ENCODE measurements around the gene SLC47A2. TPM values are rescaled to one million over a fixed set of nuclear protein-coding genes. Genes with fewer than 3 reads are reported as not detected.

SLC47A2 gene
- total and polyA plus RNA-seq, 9 of the 15 experiments (the other 6 are each of a cell fraction or from before 2014, with no cell fraction given) = not detected

DNA sequence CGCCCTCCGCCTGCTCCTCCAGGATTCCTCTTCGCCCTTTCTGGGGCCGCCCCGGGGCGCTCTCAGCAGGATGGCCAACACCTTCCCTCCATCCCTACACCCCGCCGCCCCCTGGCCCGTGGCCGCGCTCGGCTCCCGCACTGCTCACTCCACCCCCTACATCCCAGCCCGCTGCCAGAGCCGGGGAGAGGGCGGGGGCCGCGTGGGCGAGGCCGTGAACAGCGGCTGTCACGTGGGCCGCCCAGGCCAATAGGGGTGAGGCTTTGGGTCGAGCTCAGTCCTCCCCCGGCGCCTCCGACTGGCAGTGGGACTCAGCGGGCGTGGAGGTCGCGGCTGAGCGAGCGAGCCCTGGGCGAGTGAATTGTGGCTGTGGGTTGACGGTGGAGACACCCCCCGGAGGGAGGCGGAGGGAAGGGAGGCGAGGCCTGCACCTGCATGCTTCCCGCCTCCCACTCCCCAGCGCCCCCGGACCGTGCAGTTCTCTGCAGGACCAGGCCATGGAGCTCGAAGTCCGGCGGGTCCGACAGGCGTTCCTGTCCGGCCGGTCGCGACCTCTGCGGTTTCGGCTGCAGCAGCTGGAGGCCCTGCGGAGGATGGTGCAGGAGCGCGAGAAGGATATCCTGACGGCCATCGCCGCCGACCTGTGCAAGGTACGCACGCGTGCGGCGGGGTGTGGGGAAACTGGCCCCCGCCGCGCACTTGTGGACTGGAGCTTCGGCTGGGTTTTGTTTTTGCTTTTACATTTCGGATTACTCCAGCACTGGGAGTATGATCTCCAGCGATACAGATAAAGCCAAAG lies 67.7 kb downstream of the SLC47A2 start, which contains the start of gene ALDH3A2 (continued):
- TF ChIP-seq, protein P1, sequence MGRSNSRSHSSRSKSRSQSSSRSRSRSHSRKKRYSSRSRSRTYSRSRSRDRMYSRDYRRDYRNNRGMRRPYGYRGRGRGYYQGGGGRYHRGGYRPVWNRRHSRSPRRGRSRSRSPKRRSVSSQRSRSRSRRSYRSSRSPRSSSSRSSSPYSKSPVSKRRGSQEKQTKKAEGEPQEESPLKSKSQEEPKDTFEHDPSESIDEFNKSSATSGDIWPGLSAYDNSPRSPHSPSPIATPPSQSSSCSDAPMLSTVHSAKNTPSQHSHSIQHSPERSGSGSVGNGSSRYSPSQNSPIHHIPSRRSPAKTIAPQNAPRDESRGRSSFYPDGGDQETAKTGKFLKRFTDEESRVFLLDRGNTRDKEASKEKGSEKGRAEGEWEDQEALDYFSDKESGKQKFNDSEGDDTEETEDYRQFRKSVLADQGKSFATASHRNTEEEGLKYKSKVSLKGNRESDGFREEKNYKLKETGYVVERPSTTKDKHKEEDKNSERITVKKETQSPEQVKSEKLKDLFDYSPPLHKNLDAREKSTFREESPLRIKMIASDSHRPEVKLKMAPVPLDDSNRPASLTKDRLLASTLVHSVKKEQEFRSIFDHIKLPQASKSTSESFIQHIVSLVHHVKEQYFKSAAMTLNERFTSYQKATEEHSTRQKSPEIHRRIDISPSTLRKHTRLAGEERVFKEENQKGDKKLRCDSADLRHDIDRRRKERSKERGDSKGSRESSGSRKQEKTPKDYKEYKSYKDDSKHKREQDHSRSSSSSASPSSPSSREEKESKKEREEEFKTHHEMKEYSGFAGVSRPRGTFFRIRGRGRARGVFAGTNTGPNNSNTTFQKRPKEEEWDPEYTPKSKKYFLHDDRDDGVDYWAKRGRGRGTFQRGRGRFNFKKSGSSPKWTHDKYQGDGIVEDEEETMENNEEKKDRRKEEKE (IDR thresholded peaks at IDR 0.05; ENCODE audit: borderline replicate concordance in 1 of 2, control insufficient read depth in 1 of 2, low read depth in 2 of 2, low read length in 1 of 2) = no peak
- TF ChIP-seq CTBP1 (IDR thresholded peaks at IDR 0.05; ENCODE audit: borderline replicate concordance) = 0 out of 2 replicates have a peak, but pooled peaks have one; percentile 11
- TF ChIP-seq CAMTA2 (CRISPR knock-in tag; conservative IDR thresholded peaks at IDR 0.05) = no peak
- TF ChIP-seq CHD2 (IDR thresholded peaks at IDR 0.05; ENCODE audit: low read depth, low read length) = no peak
- TF ChIP-seq KAT7 (CRISPR knock-in tag; IDR thresholded peaks at IDR 0.05; ENCODE audit: borderline replicate concordance) = no peak
- peak; percentile 54 for TF ChIP-seq RBM25 (IDR thresholded peaks at IDR 0.05; ENCODE audit: low read depth, low read length, severe bottlenecking)
- no peak for TF ChIP-seq CHD1 (IDR thresholded peaks at IDR 0.05; ENCODE audit: low read length)
- TF ChIP-seq NCOA2 (IDR thresholded peaks at IDR 0.05; ENCODE audit: partially characterized antibody in 2 of 2) = no peak
- TF ChIP-seq, protein P2, sequence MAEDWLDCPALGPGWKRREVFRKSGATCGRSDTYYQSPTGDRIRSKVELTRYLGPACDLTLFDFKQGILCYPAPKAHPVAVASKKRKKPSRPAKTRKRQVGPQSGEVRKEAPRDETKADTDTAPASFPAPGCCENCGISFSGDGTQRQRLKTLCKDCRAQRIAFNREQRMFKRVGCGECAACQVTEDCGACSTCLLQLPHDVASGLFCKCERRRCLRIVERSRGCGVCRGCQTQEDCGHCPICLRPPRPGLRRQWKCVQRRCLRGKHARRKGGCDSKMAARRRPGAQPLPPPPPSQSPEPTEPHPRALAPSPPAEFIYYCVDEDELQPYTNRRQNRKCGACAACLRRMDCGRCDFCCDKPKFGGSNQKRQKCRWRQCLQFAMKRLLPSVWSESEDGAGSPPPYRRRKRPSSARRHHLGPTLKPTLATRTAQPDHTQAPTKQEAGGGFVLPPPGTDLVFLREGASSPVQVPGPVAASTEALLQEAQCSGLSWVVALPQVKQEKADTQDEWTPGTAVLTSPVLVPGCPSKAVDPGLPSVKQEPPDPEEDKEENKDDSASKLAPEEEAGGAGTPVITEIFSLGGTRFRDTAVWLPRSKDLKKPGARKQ (CRISPR knock-in tag; IDR thresholded peaks at IDR 0.05) = no peak
- TF ChIP-seq NRF1 (conservative IDR thresholded peaks at IDR 0.05 in 1 of 2, IDR thresholded peaks at IDR 0.05 in 1 of 2) = peak in 1 of 2 experiments; percentile 53; a peak in 2 of 4 replicates
- TF ChIP-seq, protein P3, sequence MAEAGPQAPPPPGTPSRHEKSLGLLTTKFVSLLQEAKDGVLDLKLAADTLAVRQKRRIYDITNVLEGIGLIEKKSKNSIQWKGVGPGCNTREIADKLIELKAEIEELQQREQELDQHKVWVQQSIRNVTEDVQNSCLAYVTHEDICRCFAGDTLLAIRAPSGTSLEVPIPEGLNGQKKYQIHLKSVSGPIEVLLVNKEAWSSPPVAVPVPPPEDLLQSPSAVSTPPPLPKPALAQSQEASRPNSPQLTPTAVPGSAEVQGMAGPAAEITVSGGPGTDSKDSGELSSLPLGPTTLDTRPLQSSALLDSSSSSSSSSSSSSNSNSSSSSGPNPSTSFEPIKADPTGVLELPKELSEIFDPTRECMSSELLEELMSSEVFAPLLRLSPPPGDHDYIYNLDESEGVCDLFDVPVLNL (CRISPR knock-in tag; IDR thresholded peaks at IDR 0.05; ENCODE audit: low read depth) = no peak
- TF ChIP-seq ETS2 (tag; IDR thresholded peaks at IDR 0.05; ENCODE audit: borderline replicate concordance, poor library complexity, severe bottlenecking) = no peak
- TF ChIP-seq CREB1 (IDR thresholded peaks at IDR 0.05) = no peak
- TF ChIP-seq CREB1 (CRISPR knock-in tag; IDR thresholded peaks at IDR 0.05) = no peak
- TF ChIP-seq, protein P4, sequence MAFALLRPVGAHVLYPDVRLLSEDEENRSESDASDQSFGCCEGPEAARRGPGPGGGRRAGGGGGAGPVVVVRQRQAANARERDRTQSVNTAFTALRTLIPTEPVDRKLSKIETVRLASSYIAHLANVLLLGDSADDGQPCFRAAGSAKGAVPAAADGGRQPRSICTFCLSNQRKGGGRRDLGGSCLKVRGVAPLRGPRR (CRISPR knock-in tag; IDR thresholded peaks at IDR 0.05) = no peak
- no peak for TF ChIP-seq RBBP5 (IDR thresholded peaks at IDR 0.05; ENCODE audit: borderline replicate concordance, insufficient read depth, low read length, poor library complexity, severe bottlenecking)
- TF ChIP-seq, protein P5, sequence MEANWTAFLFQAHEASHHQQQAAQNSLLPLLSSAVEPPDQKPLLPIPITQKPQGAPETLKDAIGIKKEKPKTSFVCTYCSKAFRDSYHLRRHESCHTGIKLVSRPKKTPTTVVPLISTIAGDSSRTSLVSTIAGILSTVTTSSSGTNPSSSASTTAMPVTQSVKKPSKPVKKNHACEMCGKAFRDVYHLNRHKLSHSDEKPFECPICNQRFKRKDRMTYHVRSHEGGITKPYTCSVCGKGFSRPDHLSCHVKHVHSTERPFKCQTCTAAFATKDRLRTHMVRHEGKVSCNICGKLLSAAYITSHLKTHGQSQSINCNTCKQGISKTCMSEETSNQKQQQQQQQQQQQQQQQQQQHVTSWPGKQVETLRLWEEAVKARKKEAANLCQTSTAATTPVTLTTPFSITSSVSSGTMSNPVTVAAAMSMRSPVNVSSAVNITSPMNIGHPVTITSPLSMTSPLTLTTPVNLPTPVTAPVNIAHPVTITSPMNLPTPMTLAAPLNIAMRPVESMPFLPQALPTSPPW (CRISPR knock-in tag; IDR thresholded peaks at IDR 0.05) = peak; percentile 42
- no peak for TF ChIP-seq TAF15 (IDR thresholded peaks at IDR 0.05; ENCODE audit: low read depth, low read length)
- TF ChIP-seq L3MBTL2 (IDR thresholded peaks at IDR 0.05) = peak; percentile 52; the same call in 1 of the 2 replicates
